SU-DHL-6 (cell line): ENCODE data around the gene ERBB4.
"Not testable (repeated sequence)": the region's sequence is repeated elsewhere in the genome, so short reads cannot be mapped to it uniquely, and the experiment has no call there.

Experiments
- EZH2phosphoT487 ChIP-seq: fragments of 200-600 bp; sonication (generic), shearing (Covaris generic); conservative IDR thresholded peaks from 2 replicates; pipeline ENCODE4 v1.6.1; 2018; ENCODE audit warnings: mild to moderate bottlenecking, antibody characterized with exemption, low read length, moderate library complexity, mixed read lengths
- TF ChIP-seq, protein P1 (sequence below): fragments of 200-600 bp; sonication (generic); IDR thresholded peaks from one replicate; pipeline ENCODE4 v1.5.1; 2017; ENCODE audit warnings: antibody characterized with exemption, mild to moderate bottlenecking, low read length, moderate library complexity; ENCODE audit not compliant: insufficient read depth, poor library complexity, severe bottlenecking

DNA sequence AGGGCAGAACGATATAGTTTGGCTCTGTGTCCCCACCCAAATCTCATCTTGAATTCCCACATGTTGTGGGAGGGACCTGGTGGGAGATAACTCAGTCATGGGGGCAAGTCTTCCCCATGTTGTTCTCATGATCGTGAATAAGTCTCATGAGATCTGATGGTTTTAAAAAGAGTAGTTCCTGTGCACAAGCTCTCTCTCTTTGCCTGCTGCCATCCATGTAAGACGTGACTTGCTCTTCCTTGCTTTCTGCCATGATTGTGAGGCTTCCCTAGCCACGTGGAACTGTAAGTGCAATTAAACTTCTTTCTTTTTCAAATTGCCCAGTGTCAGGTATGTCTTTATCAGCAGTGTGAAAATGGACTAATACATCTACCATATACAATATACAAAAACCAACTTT lies 76.9 kb downstream of the ERBB4 start:
- TF ChIP-seq, protein P1, sequence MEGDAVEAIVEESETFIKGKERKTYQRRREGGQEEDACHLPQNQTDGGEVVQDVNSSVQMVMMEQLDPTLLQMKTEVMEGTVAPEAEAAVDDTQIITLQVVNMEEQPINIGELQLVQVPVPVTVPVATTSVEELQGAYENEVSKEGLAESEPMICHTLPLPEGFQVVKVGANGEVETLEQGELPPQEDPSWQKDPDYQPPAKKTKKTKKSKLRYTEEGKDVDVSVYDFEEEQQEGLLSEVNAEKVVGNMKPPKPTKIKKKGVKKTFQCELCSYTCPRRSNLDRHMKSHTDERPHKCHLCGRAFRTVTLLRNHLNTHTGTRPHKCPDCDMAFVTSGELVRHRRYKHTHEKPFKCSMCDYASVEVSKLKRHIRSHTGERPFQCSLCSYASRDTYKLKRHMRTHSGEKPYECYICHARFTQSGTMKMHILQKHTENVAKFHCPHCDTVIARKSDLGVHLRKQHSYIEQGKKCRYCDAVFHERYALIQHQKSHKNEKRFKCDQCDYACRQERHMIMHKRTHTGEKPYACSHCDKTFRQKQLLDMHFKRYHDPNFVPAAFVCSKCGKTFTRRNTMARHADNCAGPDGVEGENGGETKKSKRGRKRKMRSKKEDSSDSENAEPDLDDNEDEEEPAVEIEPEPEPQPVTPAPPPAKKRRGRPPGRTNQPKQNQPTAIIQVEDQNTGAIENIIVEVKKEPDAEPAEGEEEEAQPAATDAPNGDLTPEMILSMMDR, result not testable (repeated sequence)
- not testable (repeated sequence) for TF ChIP-seq EZH2phosphoT487
